Activated CD8-positive, alpha-beta memory T cell treated with anti-CD3 and anti-CD28 coated beads for 36 hours (primary cell): ENCODE results near the gene CD40. TPM values are rescaled to one million over a fixed set of nuclear protein-coding genes. Genes with fewer than 3 reads are reported as not detected.
"Not testable (repeated sequence)": the region's sequence is repeated elsewhere in the genome, so short reads cannot be mapped to it uniquely, and the experiment has no call there.

Experiments used
- CTCF ChIA-PET: fragments of 350-600 bp; sonication (Branson Sonifier 250); formaldehyde crosslinking; loops from one replicate; lab custom pipeline; 2021; ENCODE audit warnings: antibody characterized with exemption; lab: Charles Lee
- POLR2A ChIA-PET: fragments of 350-600 bp; sonication (Branson Sonifier 250); formaldehyde crosslinking; loops from one replicate; lab custom pipeline; 2021; ENCODE audit warnings: antibody characterized with exemption; lab: Charles Lee
- total RNA-seq, 2 experiments: library from RNA; stranded (reverse); gene quantifications; one replicate each; pipeline ENCODE4 v1.2.3, GENCODE V29; 2021

CD40 gene
- total RNA-seq, 2 experiments from 2014 or later, result 3.0 to 3.3 TPM

DNA sequence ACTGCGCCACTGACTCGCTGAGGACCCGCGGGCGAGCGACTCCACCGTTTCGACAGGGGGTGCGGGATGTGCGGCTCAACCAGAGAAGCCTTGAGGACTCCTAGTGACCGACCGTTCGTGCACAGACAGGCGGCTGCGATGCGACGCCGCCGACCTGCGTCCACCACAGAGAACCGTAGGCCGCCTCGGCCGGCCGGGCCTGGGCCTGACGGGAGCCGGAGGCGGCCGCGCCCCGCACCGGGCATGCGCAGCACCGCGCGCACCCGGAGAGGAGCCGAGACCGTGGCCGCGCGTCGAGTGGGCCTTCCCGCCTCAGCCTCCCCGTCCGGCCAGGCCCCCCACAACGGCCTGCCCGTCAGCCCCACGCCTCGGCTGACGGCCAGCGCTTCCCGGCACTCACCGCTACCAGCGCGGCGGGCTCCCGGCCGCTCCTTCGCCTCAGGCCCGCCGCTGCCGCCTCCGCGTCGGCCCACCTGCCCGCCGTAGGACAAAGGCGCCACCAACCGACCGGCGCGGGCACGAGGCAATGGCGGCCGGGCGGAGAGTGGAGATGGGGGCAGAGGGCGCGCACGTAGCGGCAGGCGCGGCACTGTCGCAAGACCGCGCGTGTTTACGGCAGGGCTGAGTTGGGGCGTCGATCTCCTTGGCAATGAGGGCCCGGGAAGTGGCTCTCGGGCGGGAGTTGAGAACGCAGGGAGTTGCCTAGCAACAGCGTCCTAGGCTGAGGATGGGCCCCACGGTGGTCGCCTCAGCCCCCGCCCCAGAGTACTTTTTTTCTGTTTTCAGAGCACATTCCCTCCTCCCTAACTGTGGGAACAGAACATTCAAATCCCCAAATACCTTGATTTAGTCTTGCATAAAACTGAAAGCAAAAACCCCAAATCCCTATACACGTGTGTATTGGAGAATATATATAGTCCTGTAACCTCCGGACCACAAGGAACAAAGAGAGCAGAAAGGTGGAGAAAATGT lies 28.4 kb upstream of the CD40 start, which contains the start of gene NCOA5:
Gene NCOA5, minus strand, starts transcription at position 546 of the 972 bp plus-strand sequence. CDS start 10,538 bp downstream, outside the sequence.
- ChIA-PET POLR2A (no interaction called here), CTCF (interaction anchor here (2.3 kb wide), 1 partner anchor 67 kb away, joined by 10 read pairs; no protein-coding TSS in a partner anchor)

DNA sequence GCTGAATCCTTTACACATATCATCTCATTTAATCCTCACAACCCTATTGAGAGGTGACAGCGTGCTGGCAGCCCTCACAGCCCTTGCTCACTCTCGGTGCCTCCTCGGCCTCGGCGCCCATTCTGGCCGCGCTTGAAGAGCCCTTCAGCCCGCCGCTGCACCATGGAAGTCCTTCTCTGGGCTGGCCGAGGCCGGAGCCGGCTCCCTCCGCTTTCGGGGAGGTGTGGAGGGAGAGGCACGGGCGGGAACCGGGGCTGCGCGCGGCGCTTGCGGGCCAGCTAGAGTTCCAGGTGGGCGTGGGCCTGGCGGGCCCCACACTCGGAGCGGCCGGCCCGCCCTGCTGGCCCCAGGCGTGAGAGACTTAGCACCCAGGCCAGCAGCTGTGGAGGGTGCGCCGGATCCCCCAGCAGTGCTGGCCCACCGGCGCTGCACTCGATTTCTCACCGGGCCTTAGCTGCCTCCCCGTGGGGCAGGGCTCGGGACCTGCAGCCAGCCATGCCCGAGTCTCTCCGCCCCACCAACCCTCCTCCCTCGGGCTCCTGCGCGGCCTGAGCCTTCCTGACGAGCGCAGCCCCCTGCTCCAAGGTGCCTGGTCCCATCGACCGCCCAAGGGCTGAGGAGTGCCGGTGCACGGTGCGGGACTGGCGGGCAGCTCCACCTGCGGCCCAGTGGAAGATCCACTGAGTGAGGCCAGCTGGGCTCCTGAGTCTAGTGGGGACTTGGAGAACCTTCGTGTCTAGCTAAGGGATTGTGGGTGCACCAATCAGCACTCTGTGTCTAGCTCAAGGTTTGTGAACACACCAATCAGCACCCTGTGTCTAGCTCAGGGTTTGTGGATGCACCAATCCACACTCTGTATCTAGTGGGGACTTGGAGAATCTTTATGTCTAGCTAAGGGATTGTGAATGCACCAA lies 26.2 kb upstream of the CD40 start:
- POLR2A ChIA-PET, CTCF ChIA-PET: not testable (repeated sequence)

- ChIA-PET POLR2A (no interaction called here), CTCF (interaction anchor here (0.6 kb wide), 1 partner anchor 119 kb away, joined by 3 read pairs; no protein-coding TSS in a partner anchor)
Observed at GRCh38 chr20:46093531-46093930, 24.6 kb upstream of the CD40 start.

DNA sequence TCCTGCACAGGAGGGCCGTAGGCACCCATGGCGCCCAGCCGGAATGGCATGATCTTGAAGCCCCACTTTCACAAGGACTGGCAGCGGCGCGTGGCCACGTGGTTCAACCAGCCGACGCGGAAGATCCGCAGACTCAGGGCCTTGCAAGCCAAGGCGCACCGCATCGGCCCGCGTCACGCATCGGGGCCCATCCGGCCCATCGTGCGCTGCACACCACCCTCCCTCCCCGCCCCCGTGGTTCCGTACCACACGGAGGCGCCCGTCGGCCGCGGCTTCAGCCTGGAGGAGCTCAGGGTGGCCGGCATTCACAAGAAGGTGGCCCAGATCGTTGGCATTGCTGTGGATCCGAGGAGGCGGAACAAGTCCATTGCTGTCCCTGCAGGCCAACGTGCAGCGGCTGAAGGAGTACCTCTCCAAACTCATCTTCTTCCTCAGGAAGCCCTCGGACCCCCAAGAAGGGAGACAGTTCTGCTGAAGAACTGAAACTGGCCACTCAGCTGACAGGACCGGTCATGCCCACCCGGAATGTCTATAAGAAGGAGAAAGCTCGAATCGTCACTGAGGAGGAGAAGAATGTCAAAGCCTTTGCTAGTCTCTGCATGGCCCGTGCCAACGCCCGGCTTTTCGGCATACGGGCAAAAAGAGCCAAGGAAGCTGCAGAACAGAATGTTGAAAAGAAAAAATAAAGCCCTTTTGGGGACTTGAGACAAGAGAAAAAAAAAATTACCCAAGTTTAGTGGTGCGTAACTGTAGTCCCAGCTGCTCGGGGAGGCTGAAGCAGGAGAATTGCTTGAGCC lies 18.4 kb upstream of the CD40 start:
- ChIA-PET CTCF (interaction anchor here (1.4 kb wide), 1 partner anchor 77 kb away, joined by 5 read pairs; no protein-coding TSS in a partner anchor), POLR2A (no interaction called here)

- POLR2A ChIA-PET, result not testable (repeated sequence)
Observed at GRCh38 chr20:46100444-46100843, 17.7 kb upstream of the CD40 start.

DNA sequence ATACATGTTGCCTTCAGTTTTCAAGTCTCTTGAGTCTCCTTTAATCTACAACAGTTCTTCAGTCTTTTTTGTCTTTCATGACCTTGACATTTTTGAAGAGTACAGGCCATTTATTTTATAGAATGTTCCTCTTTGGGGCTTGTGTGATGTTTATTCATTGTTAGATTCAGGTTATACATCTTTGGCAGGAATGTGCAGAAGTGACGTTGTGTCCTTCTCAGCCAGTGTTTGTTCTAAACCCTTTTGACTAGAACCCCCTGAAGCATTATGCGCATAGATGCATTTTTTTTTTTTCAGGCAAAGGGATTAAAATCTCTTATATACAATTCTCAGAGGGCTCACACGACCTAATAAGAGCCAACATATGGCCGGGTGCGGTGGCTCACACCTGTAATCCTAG lies 17.1 kb upstream of the CD40 start:
- CTCF ChIA-PET, result no interaction called here
- POLR2A ChIA-PET, result no interaction called here

More at GRCh38 chr20:46100444-46100843, 17.7 kb upstream of the CD40 start:
- CTCF ChIA-PET, result not testable (repeated sequence)

DNA sequence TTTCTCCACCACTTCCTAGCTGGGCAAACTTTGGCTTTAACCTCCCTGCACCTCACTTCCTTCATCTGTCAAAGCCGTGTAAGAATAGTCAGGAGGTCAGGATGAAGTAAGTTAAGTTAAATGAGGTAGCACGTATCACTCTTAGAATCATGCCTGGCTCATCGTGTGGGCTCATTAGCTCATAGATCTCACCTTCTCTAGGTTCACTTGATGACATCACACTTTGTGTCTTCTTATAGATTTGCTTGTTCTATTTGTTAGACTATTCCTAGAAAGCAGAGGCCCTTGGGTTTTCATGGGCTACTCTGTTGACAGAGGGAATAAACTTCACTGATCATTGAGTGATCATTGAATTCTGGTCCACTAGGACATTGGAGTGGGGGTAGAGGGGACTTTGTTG lies 16.2 kb upstream of the CD40 start:
- POLR2A ChIA-PET, result no interaction called here

DNA sequence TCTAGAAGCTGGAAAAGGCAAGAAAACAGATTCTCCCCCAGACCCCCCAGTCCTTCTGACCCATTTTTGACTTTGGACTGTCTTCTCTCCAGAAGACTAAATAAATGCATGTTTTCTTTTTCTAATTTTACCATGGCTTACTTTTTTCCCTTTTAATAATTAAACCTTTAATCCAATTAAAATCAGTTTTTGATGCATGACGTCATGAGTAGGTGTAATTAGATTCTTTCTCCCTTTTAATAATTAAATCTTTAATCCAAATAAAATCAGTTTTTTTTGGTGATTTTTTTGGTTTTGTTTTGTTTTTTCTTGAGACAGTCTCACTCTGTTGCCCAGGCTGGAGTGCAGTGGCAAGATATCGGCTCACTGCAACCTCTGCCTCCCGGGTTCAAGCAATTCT lies 15.2 kb upstream of the CD40 start:
- CTCF ChIA-PET, result no interaction called here
- POLR2A ChIA-PET, result no interaction called here

More for the DNA sequence above, 16.2 kb upstream of the CD40 start:
- CTCF ChIA-PET, result no interaction called here

DNA sequence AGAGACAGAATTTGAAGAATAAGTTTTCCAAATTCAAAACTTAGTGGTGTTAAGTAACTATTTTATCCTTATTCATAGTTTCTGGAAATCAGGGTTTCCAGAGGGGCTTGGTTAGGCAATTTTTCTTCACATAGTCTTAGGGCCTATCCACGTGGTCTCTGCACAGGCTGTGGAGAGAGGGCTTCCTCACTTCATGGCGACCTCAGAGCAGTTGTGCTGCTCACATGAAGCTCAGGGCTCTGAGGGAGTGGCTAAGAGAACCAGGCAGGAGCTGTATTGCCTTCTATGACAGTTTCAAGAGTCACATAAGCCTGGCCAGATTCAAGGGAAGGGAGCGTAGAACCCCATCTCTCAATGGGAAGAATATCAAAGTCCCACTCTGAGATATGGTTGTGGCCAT lies 13.9 kb upstream of the CD40 start:
- ChIA-PET CTCF (no interaction called here), POLR2A (no interaction called here)

DNA sequence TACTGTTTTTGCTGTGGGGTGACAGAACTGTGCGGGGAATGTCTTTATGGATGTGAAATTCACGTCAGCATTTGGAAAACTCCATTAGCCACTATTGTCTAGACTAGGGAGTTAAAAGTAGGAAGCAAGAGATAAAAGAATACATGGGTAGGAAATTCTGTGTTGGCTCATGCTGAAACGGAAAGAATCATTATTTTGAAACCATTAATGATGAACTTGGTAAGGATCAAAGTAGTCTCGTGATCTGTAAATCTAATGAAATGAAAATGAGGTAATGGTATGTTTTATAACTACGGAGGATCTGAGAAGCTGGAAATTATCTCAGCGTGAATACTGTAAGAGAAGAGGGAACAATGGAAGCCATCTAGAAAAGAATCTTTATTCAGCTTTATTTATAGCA lies 11.1 kb upstream of the CD40 start:
- ChIA-PET POLR2A (no interaction called here), CTCF (interaction anchor here (1.3 to 1.9 kb wide), 2 partner anchors 12 to 93 kb away, joined by 3 to 5 read pairs; no protein-coding TSS in a partner anchor)

- ChIA-PET CTCF (interaction anchor here (1.7 to 1.9 kb wide), 2 partner anchors 12 to 13 kb away, joined by 4 to 5 read pairs; no protein-coding TSS in a partner anchor), POLR2A (no interaction called here)
Observed at GRCh38 chr20:46108435-46108841, 9.7 kb upstream of the CD40 start.

- CTCF ChIA-PET, result interaction anchor here (1.7 kb wide), 1 partner anchor 11 kb away, joined by 4 read pairs; no protein-coding TSS in a partner anchor
Observed at GRCh38 chr20:46108976-46109375, 9.1 kb upstream of the CD40 start.

DNA sequence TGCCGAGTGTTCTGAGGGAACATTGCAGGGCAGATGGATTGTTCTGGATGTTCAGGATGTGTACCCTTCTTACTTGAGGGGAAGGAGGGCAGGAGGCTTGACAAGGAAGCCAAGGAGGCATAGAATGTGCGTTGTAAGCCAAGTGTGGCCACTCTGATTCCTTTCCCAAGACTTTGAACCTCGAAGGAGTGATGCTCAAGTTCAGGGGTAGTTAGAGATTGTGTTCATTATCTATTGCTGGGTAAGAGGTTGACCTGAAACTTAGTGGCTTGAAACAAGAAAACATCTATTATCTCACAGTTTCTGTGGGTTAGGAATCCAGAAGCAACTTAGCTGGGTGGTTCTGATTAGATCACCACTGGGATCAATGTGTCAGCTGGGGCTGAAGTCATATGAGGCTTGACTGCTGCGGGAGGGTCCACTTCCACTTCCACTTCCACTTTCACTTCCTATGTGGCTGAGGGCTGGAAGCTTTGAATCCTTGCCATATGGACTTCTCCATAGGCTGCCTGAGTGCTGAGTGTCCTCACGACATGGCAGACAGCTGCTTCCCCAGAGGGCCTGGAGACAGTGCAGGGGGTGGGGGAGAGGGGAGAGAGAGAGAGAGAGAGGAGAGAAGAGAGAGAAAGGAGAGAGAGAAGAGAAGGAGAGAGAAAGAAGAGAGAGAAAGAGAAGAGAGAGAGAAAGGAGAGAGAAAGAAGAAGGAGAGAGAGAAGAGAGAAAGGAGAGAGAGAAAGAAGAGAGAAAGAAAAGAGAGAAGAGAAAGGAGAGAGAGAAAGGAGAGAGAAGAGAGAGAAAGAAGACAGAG lies 6.9 kb upstream of the CD40 start:
- ChIA-PET CTCF (interaction anchor here (1.2 kb wide), 1 partner anchor 88 kb away, joined by 3 read pairs; no protein-coding TSS in a partner anchor), POLR2A (interaction anchor here (0.6 kb wide), 1 partner anchor 33 kb away, joined by 14 read pairs; no protein-coding TSS in a partner anchor)

More at GRCh38 chr20:46108976-46109375, 9.1 kb upstream of the CD40 start:
- POLR2A ChIA-PET, result no interaction called here

DNA sequence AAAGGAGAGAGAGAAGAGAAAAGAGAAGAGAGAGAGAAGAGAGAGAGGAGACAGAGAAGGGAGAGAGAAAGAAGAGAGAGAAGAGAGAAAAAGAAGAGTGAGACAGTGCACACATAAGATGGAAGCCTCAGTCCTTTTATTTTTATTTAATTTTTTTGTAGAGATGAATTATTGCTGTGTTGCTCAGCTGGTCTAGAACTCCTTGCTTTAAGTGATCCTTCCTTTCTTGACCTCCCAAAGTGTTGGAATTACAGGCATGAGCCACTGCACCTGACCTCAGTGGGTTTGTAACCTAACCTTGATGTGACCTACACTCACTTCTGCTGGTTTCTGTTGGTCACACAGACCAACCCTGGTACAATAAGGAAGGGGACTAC lies 6.3 kb upstream of the CD40 start:
- ChIA-PET CTCF (interaction anchor here (1.2 kb wide), 1 partner anchor 89 kb away, joined by 3 read pairs; no protein-coding TSS in a partner anchor), POLR2A (no interaction called here)

DNA sequence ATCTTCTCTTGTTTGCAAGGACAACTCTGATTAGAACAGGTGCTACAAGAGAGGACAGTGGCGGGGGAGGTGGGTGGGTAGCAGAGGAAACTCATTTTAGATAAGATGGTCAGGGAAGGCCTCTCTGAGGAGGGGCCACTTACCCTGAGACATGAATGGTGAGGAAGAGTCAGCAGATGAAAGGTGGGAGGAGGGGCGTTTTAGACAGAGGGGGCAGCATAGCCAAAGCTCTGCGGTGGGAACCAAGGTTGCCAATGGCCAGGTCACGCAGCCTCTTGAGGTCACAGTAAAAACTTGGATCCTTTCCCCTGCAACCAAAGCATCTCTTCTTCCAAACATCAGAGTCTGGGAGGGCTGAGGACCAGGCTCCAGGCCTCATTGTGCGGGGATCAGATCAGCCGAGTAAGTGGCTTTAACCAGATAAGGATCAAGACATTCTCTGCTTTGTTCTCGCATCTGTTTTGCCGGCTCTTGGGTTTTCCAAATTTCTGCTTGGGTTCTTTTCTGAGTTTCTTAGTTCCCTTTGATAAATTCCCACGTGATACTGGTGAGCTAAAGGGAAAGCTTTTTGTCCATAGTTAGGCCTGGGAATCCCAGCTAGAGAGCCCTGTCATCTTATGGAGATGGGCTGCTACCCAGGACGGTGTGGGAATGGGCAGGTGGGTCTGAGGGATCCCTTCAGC lies 5.5 kb upstream of the CD40 start:
- POLR2A ChIA-PET, result no interaction called here
- CTCF ChIA-PET, result no interaction called here

- POLR2A ChIA-PET, result no interaction called here
- CTCF ChIA-PET, result no interaction called here
Observed at GRCh38 chr20:46113113-46113470, 5.0 kb upstream of the CD40 start.

DNA sequence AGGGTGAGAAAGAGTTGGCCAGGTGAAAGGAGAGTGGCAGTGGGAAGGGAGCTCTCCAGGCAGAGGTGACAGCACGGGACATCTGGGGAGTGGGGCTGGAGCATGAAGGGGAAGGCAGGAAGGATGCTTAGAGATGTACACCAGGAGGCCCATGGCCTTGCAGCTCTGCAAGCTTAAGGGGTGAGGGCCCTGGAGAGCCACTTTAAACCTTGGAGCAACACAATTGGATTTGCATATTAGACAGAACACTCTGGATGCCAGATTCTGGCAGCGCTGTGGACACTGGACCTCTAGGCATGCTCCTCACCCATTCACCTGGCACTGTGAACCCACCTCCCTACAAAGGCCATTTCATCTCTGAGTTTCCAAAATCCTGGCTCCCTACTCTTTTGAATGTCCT lies 3.7 kb upstream of the CD40 start:
- CTCF ChIA-PET, result no interaction called here
- POLR2A ChIA-PET, result no interaction called here
